Tibial artery (tissue), 4 donors: ENCODE measurements around the gene TUBA3D.
"Not testable (repeated sequence)": the region's sequence is repeated elsewhere in the genome, so short reads cannot be mapped to it uniquely, and the experiment has no call there.

Experiments used
- DNase-seq, 2 donors: peaks; one replicate each; pipeline ENCODE4 v3.0.0-alpha.2; 2019
- H3K27ac ChIP-seq, 2 donors: fragments of 200-600 bp; sonication (generic) in 1 of 2; 1 replicate in 1 of 2; 2 replicates in 1 of 2; pipeline ENCODE4 v1.5.1; 2018 to 2019; ENCODE audit warnings: mild to moderate bottlenecking in 1 of 2
- H3K27me3 ChIP-seq, 2 donors: fragments of 200-600 bp; sonication (generic) in 1 of 2; one replicate each; pipeline versions ENCODE4 v1.5.1 to v1.6.0; 2016 to 2019
- H3K36me3 ChIP-seq, 3 donors: fragments of 200-600 bp; sonication (generic) in 2 of 3; one replicate each; pipeline ENCODE4 v1.5.1; 2016 to 2019; ENCODE audit warnings: mild to moderate bottlenecking in 2 of 3
- H3K4me1 ChIP-seq, 4 donors: fragments of 200-600 bp; sonication (generic) in 2 of 4; 1 replicate in 3 of 4; 2 replicates in 1 of 4; pipeline ENCODE4 v1.5.1; 2016 to 2019
- H3K4me3 ChIP-seq, 2 donors: fragments of 200-600 bp; sonication (generic) in 1 of 2; 1 replicate in 1 of 2; 2 replicates in 1 of 2; pipeline ENCODE4 v1.5.1; 2018 to 2019; ENCODE audit warnings: mild to moderate bottlenecking in 2 of 2
- H3K9me3 ChIP-seq, 3 donors: fragments of 200-600 bp; sonication (generic) in 1 of 3; one replicate each; pipeline ENCODE4 v1.5.1; 2016 to 2019
- CTCF ChIP-seq, 2 experiments: fragments of 200-600 bp in 1 of 2; fragments of 450-650 bp in 1 of 2; IDR thresholded peaks; one replicate each; pipeline ENCODE4 v1.5.1; 2017 to 2019; ENCODE audit warnings: antibody characterized with exemption in 2 of 2, mild to moderate bottlenecking in 1 of 2, moderate library complexity in 1 of 2
- intact Hi-C: fragments of 100-400 bp; cut with DNase I; formaldehyde crosslinking; loops from one replicate; pipeline ENCODE4 v1.15.0; 2023; ENCODE audit warnings: low total_unique reads

The TUBA3D gene

GRCh38 chr2:131504082-131504750 is 28.3 kb downstream of the TUBA3D start:
- not testable (repeated sequence) for H3K4me3 ChIP-seq, H3K9me3 ChIP-seq

GRCh38 chr2:131509615-131510014 is 33.7 kb downstream of the TUBA3D start:
- Histone ChIP-seq H3K36me3 (peaks cover 14 to 93% (median 85%) of the 10 kb centered on the region in 3 donors), H3K9me3 (no peaks in the 10 kb centered on the region), H3K27me3 (no peaks in the 10 kb centered on the region), H3K27ac (no peak overlapping the region), H3K4me1 (no peaks in the 10 kb centered on the region), H3K4me3 (no peak overlapping the region)
- DNase-seq, result no peak
- intact Hi-C loops, result no loop called here
- TF ChIP-seq CTCF (IDR thresholded peaks at IDR 0.05), result no peak

More at GRCh38 chr2:131504082-131504750, 28.3 kb downstream of the TUBA3D start:
- intact Hi-C loops, H3K27me3 ChIP-seq, H3K27ac ChIP-seq, H3K4me1 ChIP-seq, DNase-seq: not testable (repeated sequence)
- peaks cover 29 to 99% (median 93%) of the 10 kb centered on the region in 3 donors for H3K36me3 ChIP-seq

GRCh38 chr2:131511291-131511968 is 35.5 kb downstream of the TUBA3D start:
- intact Hi-C loops, H3K9me3 ChIP-seq, H3K4me1 ChIP-seq, DNase-seq, H3K27ac ChIP-seq, H3K4me3 ChIP-seq, H3K27me3 ChIP-seq: not testable (repeated sequence)
- H3K36me3 ChIP-seq, result peaks cover 6 to 89% (median 72%) of the 10 kb centered on the region in 3 donors

GRCh38 chr2:131511969-131512870 is 36.3 kb downstream of the TUBA3D start:
- H3K9me3 ChIP-seq, H3K27me3 ChIP-seq, intact Hi-C loops, H3K4me1 ChIP-seq, H3K4me3 ChIP-seq, DNase-seq, H3K27ac ChIP-seq: not testable (repeated sequence)
- H3K36me3 ChIP-seq, result peaks cover 4 to 89% (median 72%) of the 10 kb centered on the region in 3 donors

- H3K4me3 ChIP-seq, intact Hi-C loops, DNase-seq, H3K9me3 ChIP-seq, H3K4me1 ChIP-seq, H3K27me3 ChIP-seq, H3K27ac ChIP-seq: not testable (repeated sequence)
- peaks cover 5 to 91% (median 71%) of the 10 kb centered on the region in 3 donors for H3K36me3 ChIP-seq
These were observed 38.7 kb downstream of the TUBA3D start for GRCh38 chr2:131514408-131515166.

GRCh38 chr2:131515235-131515634 is 39.3 kb downstream of the TUBA3D start:
- intact Hi-C loops, DNase-seq, H3K9me3 ChIP-seq, H3K27ac ChIP-seq, H3K27me3 ChIP-seq, H3K4me1 ChIP-seq, H3K4me3 ChIP-seq: not testable (repeated sequence)
- H3K36me3 ChIP-seq, result peaks cover 5 to 91% (median 74%) of the 10 kb centered on the region in 3 donors

GRCh38 chr2:131516011-131516410 is 40.1 kb downstream of the TUBA3D start:
- TF ChIP-seq CTCF (IDR thresholded peaks at IDR 0.05), result no peak

GRCh38 chr2:131516621-131517020 is 40.7 kb downstream of the TUBA3D start:
- H3K9me3 ChIP-seq, H3K27me3 ChIP-seq, H3K27ac ChIP-seq, DNase-seq, H3K4me3 ChIP-seq, intact Hi-C loops, H3K4me1 ChIP-seq: not testable (repeated sequence)
- H3K36me3 ChIP-seq, result peaks cover 9 to 91% (median 74%) of the 10 kb centered on the region in 3 donors

More at GRCh38 chr2:131516011-131516410, 40.1 kb downstream of the TUBA3D start:
- H3K4me3 ChIP-seq, result no peak overlapping the region
- no peaks in the 10 kb centered on the region for H3K27me3 ChIP-seq
- no peak for DNase-seq
- intact Hi-C loops, result no loop called here
- no peak overlapping the region for H3K27ac ChIP-seq
- H3K36me3 ChIP-seq, result peaks cover 9 to 93% (median 80%) of the 10 kb centered on the region in 3 donors
- no peaks in the 10 kb centered on the region for H3K4me1 ChIP-seq
- H3K9me3 ChIP-seq, result no peaks in the 10 kb centered on the region
